Lower leg skin (tissue), 3 donors: ENCODE results near the gene IFT88.

ENCODE experiments used
- POLR2A ChIP-seq, 2 donors: fragments of 450-650 bp; IDR thresholded peaks; one replicate each; pipeline ENCODE4 v1.6.1; 2016 to 2017; ENCODE audit warnings: antibody characterized with exemption in 2 of 2, mild to moderate bottlenecking in 1 of 2, moderate library complexity in 1 of 2
- TF ChIP-seq, protein P1 (sequence below), 3 donors: fragments of 450-650 bp; IDR thresholded peaks; one replicate each; pipeline ENCODE4 v1.5.1; 2016; ENCODE audit warnings: antibody characterized with exemption in 3 of 3, mild to moderate bottlenecking in 3 of 3, moderate library complexity in 2 of 3

DNA sequence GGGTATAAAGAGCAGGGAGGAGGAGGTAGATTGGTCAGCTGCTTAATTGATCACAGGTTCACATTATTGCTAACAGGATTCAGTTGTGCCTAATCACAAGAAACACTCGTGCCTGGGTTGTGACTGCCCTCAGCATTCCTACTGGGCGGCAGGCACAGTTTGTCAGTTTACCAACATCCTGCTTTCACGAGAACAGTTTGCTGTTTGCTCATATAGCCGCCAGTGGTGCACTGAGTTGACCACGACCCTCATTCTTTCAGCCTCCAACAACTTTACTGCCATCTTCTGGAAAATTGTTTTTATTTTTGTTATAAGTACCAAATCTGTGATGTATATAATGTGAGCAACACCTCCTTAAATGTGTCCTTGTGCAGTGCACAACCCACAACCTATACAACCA is 16.2 kb upstream of the IFT88 start:
- TF ChIP-seq POLR2A (IDR thresholded peaks at IDR 0.05): no peak
- TF ChIP-seq, protein P1, sequence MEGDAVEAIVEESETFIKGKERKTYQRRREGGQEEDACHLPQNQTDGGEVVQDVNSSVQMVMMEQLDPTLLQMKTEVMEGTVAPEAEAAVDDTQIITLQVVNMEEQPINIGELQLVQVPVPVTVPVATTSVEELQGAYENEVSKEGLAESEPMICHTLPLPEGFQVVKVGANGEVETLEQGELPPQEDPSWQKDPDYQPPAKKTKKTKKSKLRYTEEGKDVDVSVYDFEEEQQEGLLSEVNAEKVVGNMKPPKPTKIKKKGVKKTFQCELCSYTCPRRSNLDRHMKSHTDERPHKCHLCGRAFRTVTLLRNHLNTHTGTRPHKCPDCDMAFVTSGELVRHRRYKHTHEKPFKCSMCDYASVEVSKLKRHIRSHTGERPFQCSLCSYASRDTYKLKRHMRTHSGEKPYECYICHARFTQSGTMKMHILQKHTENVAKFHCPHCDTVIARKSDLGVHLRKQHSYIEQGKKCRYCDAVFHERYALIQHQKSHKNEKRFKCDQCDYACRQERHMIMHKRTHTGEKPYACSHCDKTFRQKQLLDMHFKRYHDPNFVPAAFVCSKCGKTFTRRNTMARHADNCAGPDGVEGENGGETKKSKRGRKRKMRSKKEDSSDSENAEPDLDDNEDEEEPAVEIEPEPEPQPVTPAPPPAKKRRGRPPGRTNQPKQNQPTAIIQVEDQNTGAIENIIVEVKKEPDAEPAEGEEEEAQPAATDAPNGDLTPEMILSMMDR (IDR thresholded peaks at IDR 0.05): no peak
